Kidney epithelial cell (primary cell): Measurements from ENCODE around the gene SART1. TPM values are rescaled to one million over a fixed set of nuclear protein-coding genes. Genes with fewer than 3 reads are reported as not detected.

Experiments
- DNase-seq: peaks from one replicate; pipeline ENCODE4 v3.0.0-alpha.2; 2010; ENCODE audit warnings: low read depth
- H3K27me3 ChIP-seq: 2 replicates; pipeline ENCODE4 v1.6.0; 2011; ENCODE audit warnings: low read length; ENCODE audit not compliant: control insufficient read depth, insufficient read depth
- H3K36me3 ChIP-seq: 2 replicates; pipeline ENCODE4 v1.5.1; 2011; ENCODE audit warnings: low read length; ENCODE audit not compliant: control insufficient read depth, insufficient read depth
- H3K4me3 ChIP-seq: 2 replicates; pipeline ENCODE4 v1.5.1; 2011; ENCODE audit warnings: low read depth, mild to moderate bottlenecking, control low read depth, low read length
- CTCF ChIP-seq: IDR thresholded peaks from 2 replicates; pipeline ENCODE4 v1.5.1; 2011; ENCODE audit warnings: mild to moderate bottlenecking, moderate library complexity, low read length, control low read depth, inconsistent platforms; ENCODE audit not compliant: insufficient read depth, poor library complexity, severe bottlenecking
- total RNA-seq: library from RNA; depleted of rRNA; stranded (reverse); fragments of >200 nt; gene quantifications from 2 replicates; pipeline ENCODE4 v1.2.3, GENCODE V29; 2015

The SART1 gene
- total RNA-seq, 1 donor from 2014 or later: 32.6 TPM

DNA sequence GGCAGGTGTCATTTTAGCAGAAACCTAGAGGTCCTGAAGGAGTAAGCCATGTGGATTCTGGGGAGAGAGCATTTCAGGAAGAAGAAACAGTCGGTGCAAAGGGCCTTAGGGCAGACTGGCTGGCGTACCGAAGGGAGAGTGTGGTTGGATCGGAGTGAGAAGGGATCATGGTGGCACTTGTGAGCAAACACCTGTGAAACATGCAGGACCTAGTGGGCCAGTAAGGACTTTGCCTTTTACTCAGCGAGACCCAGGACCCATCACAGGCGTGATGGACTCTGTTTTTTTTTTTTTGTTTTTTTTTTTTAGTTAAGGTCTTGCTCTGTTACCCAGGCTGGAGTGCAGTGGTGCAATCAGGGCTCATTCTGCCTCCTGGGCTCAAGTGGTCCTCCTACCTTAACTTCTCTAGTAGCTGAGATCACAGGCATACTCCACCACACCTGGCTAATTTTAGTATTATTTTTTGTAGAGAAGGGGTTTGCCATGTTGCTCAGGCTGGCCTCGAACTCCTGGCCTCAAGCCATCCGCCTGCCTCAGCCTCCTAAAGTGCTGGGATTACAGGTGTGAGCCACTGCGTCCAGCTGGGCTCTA lies 19.7 kb upstream of the SART1 start:
- DNase-seq: no peak

DNA sequence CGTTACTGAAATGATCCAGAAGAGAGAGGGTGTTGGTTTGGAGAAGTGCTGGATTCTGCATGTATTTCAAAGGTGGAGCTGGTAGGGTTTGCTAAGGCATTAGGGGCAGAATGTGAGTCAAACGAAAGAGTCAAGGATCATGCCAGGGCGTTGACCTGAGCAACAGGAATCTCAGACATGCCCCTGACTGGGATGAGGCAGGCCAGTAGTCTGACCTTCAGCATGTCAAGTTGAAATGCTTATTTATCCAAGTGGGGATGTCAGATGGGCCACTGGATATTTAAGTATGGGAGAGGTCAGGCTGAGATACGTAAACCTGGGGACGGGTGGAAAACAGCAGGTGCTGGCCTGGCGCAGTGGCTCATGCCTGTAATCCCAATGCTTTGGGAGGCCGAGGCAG lies 19.0 kb upstream of the SART1 start:
- TF ChIP-seq CTCF: no peak
- no peak for DNase-seq
- no peaks in the 10 kb centered on the region for H3K27me3 ChIP-seq
- no peaks in the 10 kb centered on the region for H3K36me3 ChIP-seq
- no peak overlapping the region for H3K4me3 ChIP-seq

More for the DNA sequence above, 19.7 kb upstream of the SART1 start:
- Histone ChIP-seq H3K27me3 (no peaks in the 10 kb centered on the region), H3K4me3 (no peak overlapping the region), H3K36me3 (no peaks in the 10 kb centered on the region)
- no peak for TF ChIP-seq CTCF

- DNase-seq: no peak
- Histone ChIP-seq H3K27me3 (no peaks in the 10 kb centered on the region), H3K36me3 (no peaks in the 10 kb centered on the region), H3K4me3 (no peak overlapping the region)
- no peak for TF ChIP-seq CTCF
Observed at GRCh38 chr11:65944191-65944590, 17.3 kb upstream of the SART1 start.

DNA sequence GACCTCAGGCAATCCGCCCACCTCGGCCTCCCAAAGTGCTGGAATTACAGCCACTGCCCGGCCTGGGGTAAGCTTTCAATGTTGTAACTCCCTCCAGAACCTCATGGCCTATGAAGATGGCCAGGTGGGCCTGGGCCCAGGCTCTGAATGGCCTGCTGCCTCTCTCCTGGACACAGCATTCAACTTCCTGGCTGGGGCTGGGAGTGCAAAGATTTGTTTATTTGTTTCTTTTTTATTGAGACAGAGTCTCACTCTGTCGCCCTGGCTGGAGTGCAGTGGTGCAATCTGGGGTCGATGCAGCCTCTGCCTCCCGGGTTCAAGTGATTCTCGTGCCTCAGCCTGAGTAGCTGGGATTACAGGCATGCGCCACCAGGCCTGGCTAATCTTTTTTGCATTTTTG lies 16.8 kb upstream of the SART1 start:
- H3K36me3 ChIP-seq: no peaks in the 10 kb centered on the region
- no peak for DNase-seq
- no peak for TF ChIP-seq CTCF
- H3K4me3 ChIP-seq: no peak overlapping the region
- H3K27me3 ChIP-seq: no peaks in the 10 kb centered on the region

- no peaks in the 10 kb centered on the region for H3K27me3 ChIP-seq
- no peak for TF ChIP-seq CTCF
- H3K36me3 ChIP-seq: no peaks in the 10 kb centered on the region
- DNase-seq: no peak
- H3K4me3 ChIP-seq: no peak within 1 kb of the TSS
Observed at GRCh38 chr11:65945430-65945911, 16.1 kb upstream of the SART1 start, which contains the start of gene TSGA10IP. Gene TSGA10IP (plus strand): TSS chr11:65945480. CDS start chr11:65945676, 196 bp downstream.
